Right kidney (tissue), 1 donor: ENCODE results near the gene OTOG.

ENCODE experiments used
- DNase-seq: peaks from one replicate; pipeline ENCODE4 v3.0.0-alpha.2; 2016

OTOG gene

DNA sequence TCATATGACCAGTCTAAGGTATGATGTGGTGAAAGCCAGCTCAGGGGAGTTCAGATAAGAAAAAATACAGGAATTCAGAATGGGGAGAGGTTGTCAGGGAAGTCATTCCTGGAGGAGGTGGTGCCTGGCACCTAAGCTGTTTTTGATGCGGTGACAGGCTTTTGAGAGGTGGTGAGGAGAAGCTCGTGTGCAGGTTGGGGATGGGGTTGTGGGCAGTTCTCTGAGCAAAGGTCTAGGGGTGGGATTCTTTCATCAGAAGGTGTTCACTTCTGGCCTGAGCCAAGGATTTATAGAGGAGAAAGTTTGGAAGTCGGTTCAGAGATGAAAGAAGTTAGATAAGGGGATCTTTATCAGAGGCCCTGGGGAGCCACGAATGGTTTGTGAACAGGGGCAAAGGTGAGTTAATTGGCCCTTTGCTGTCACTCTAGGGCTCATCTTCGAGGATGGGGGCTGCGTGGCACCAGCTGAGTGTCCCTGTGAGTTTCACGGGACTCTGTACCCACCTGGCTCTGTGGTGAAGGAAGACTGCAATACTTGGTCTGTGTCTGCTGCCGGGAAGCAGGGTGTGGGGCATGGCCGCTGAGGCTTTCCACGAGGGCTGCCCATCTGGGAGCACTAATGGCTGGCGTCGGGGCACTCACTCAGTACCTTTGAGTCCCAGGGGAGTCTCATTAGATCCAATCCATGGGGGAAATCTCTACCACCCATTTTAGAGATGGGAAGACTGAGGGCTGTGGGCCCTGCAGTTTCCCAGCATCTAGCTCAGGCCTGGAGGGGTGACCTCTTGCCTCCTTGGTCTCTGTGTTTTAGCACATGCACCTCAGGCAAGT lies 13.4 kb downstream of the OTOG start:
- no peak for DNase-seq

DNA sequence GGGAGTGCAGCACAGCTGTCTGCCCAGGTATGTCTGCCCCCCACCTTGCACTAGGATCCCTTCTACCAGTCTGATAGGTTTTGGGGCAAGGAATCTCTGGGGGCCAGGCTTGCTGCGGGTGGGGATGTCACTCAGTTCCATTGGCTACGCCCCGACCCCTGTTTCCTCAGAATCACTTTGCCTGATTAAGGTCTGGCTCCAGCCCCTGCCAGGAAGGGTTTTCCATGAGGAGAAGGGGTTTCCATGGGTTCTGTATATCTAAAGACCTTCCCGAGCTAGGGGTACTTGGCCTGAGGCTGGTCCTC lies 14.0 kb downstream of the OTOG start:
- DNase-seq: no peak

DNA sequence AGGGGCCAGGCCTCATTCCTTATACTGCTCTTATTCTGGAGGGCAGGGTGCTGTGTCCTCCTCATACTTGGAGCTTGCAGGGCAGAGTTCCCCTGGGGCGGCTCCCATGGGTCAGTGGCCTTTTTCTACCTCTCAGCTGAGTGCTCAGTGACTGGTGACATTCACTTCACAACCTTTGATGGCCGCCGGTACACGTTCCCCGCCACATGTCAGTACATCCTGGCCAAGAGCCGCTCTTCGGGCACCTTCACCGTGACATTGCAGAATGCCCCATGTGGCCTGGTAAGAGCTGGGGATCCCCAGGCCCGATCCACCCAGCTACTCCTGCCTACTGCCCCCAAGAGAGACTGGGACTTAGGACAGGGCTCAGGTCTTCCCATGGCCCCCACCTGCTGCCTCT lies 14.5 kb downstream of the OTOG start:
- no peak for DNase-seq

DNA sequence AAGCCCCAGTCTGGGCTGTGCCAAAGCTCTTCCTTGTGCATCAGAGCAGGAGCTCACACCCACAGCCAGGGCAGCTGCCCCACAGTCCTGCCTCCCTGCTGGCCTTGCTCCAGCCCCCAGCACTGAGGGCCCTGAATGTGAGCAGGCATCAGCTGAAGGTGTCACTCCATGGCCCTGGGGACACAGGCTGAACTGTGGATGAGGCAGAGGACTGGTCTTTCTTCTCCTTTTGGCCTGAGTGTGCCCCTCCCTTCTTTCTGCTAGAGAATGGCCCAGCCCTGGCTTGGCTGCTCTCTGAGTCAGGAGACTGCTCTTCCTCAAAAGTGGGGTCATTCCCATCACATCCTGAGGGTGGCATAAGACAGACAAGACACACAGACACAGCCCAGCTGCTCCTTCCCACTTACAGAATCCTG lies 16.2 kb downstream of the OTOG start:
- no peak for DNase-seq

DNA sequence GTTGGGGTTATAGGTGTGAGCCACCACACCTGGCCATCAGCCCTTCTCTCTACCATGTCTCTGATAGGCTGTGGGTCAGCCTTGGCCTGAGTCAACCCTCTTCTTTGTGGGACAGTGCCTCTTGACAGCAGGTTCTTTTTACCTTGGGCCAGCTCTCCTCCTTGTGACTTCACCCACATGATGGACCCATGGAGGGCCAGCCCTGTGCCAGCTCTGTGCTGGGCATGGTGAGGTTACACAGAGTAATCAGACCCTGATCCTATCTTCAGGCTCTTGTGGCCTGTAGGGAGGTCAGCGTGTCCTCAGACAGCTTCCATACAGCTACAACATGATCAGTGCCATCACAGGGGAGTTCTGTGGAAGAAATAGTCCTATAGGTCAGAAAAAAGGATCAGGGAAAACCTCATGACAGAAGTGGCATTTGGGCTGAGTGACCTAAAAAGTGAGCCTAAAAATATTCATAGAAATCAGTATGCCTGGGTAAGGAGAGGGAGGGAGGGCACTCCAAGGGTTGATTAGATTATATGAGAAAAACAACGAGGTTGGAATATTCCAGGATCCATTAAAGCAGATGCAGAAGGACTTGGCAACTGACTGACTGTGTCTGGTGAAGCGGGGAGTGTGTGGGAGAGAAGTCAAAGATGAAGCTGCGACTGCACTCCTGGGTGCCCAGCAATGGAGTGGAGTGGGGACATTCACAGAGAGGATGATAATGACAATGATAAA lies 17.1 kb downstream of the OTOG start:
- DNase-seq: no peak

DNA sequence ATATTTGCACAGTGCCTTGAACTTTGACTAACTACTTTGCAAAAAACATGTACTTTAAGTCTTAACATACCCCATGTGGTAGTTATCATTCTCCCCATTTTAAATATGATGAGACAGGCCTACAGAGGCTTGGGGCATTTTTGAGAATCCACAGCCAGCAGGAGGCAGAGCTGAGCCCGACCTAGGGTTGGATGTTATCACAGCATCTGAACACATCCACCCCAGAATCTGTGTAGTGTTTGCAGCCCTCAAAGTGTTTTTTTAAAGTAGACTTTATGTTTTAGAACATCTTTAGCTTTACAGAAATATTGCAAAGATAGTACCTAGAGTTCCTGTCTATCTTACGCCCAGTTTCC lies 17.6 kb downstream of the OTOG start:
- DNase-seq: no peak

DNA sequence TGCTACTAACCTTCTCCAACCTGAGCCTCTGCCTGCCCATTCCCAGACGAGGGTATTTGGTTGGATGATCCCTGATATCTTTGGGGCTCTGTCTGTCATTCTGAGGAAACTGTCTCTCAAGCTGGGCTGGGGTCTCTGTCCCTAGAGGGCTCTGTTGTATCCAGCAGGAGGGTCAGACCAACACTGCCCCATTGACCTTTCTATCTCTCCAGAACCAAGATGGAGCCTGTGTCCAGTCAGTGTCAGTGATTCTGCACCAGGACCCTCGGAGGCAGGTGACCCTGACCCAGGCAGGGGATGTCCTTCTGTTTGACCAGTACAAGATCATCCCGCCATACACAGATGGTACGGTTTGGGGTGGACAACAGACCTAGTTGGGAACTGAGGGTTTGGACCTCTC lies 21.9 kb downstream of the OTOG start:
- no peak for DNase-seq

DNA sequence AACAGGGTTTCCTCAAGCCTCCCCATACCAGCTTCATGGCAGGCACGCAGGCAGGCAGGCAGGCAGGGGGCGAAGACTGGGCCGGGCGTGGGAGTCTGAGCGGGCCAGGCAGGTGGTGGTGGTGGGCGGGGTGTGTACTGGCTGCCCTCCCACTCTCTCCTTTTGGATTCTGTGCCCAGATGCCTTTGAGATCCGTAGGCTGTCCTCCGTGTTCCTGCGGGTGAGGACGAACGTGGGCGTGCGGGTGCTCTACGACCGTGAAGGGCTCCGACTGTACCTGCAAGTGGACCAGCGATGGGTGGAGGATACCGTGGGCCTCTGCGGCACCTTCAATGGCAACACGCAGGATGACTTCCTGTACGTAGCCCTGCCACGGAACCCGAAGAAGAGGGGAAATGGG lies 23.0 kb downstream of the OTOG start:
- no peak for DNase-seq

DNA sequence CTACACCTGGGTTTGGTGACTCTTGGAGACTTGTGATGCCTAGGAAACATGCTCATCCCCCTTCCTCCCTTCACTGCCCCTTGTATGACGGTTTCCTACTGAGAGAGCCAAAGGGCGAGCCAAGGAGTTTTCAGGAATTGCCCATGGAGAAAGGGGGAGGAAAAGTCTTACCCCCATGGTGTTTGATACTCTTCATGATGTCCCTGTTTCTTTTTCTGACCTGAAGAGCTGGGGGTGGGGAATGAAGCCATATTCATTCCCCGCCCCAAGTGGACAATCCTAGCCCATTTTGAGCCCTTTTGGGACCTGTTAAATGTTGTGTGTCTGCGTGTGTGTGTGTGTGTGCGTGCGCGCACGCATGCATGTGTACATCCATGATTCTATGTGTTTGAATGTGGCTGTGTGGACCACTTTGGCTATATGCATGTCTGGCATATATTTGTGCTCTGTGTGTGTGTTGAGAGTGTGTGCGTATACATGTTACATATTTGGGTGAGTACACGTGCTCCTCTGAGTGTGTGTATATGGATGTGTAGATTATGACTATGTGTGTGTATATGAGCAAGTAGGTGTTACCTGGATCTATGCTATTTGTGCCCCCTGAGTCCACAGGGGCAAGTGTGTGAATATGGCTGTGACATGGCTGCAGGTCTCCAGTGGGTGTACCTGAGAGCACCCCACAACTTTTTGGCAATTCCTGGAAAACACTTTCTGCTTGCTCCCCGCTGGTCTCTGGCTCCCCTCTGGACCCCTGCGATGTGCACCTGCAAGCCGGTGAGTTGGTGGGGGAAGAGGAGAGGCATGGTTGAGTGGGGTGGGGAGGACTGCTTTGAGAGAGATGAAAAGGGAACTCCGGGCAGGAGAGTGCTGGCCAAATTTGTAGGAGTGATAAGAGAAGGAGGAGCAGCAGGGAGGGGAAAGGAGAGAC lies 24.6 kb downstream of the OTOG start:
- DNase-seq: no peak

DNA sequence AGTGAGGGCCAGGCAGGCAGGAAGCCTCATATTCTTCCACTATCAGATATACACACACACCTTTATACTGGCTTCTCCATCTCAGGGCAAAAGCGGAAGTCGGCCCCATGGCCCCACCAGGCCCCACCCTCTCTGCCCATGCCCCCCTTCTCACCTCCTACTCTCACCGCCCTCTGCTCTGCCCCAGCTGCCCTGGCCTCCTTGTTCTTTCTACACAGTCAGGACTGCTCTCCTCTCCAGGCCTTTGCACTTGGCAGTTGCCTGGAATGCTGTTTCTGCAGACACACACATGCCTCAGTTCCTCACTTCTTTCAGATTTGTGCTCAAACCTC lies 25.3 kb downstream of the OTOG start:
- DNase-seq: no peak

DNA sequence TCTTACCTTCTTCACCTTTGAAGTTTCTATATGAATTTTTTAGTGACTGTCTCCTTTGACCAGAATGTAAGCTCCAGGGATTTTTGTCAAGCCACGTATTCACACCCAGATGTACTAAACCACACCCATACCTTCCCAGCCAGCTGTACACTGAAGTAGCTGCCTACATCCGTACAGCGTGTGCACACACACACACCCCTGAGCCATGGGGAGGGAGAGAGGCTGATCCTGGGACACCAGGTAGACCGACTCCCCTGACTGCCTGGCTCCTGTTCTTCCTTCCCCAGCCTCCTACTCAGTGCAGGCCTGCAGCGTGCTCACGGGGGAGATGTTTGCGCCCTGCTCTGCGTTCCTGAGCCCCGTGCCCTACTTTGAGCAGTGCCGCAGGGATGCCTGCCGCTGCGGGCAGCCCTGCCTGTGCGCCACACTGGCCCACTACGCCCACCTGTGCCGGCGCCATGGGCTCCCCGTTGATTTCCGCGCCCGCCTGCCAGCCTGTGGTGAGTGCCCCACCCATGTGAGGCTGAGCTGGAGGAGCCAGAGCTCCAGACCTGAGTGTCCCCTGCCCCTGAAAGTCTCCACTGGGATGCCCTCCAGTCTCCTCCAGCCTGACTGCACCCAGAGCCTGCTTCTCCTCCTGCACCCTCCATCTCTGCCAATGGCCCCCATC lies 25.9 kb downstream of the OTOG start:
- DNase-seq: no peak

DNA sequence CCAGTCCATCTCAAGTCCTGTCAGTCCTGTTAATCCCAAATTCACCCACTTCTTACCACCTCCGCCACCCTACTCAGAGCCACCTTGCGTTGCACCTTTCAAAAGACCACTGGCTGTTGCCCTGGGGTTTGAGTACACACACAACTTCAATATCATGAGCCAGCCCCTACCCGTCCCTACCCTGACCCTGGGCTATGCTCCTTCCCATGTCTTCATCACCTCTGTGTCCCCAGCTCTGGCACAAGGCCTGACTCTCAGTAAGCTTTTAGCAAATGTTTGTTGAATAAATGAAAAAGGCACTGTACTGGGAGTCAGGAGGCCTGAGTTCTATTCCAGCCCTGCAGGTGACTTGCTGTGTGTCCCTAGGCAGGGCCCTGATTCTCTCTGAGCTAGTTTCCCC lies 26.5 kb downstream of the OTOG start:
- DNase-seq: no peak

DNA sequence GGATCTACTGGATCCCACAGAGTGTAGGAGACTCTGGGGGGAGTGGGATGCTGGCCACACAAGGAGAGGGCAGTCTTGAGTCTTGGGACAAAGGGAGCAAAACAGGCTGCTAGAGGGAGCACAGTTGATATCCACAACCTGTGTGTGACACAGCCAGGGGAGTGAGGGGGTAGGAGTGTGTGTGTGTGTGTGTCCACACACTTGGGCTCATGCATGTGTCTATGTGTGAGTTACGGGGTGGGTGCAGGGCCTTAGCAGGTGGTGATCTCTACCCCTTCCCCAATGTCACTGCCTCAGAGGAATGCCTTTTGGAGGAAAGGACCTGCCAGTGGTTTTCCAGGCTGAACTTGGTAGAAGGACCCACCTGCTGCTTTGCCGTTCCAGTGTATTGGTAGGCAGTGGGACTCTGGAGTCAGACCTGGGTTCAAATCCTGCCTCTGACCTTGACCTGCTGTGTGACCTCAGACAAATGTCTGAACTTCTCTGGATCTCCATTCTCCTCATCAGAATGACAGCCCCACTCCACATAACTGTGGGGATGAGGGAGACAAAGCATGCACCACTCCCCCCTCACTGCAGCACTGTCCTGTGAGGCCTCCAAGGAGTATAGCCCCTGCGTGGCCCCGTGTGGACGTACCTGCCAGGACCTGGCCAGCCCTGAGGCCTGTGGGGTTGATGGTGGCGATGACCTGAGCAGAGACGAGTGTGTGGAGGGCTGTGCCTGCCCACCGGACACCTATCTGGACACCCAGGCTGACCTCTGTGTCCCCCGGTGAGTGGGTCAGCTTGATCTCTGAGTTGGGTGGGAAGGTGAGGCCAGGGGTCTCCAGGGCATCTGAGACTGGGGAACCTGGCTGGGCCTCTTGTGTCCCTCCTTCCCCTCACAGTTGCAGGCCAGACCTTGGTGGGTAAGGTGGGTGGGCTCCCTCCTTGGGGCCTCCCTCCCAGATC lies 27.4 kb downstream of the OTOG start:
- no peak for DNase-seq

DNA sequence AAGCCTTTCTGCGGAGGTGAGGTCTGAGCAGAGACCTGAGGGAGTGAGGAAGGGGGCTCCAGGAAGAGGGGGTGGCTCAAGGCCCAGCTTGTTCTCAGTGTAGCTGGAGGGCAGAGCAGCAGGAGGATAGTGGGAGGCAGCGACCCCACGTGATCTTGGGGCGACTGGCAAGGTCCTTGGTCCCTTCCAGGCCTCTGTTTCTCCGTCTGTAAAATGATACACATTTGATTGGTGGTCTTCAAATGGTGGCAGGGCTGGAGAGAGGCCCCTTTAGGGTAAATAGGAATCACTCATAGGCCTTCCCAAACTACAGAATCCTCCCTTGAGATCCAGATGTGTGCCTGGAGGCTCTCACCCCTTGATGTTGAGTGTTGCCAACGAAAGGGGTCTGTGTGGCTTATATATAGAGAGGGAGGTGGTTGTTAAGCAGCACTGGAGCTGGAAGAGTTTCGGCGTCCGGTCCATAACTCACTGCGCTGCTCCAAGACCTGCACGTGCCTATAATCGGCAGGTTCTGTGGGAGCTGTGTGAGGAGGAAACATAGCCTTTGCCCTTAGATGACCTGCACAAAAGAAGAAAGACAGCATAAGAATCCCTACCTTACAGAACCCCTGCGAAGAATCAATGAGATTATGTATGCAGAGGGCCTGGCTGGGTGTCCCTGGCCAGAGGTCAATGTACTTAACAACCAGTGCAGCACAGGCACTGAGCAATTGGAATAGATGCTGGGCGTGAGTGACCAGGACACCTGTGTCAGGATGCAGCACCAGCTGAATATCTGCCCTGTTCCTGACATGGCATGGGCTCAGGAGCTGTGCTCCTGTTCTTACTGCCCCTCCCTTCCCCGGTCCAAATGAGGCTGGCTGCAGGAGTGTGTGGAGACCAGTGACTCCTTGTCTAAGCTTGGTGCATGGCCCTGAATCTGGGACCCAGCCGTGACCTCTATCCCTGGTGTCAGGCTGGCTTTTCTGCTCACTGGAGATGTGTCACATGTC lies 28.7 kb downstream of the OTOG start:
- DNase-seq: no peak

DNA sequence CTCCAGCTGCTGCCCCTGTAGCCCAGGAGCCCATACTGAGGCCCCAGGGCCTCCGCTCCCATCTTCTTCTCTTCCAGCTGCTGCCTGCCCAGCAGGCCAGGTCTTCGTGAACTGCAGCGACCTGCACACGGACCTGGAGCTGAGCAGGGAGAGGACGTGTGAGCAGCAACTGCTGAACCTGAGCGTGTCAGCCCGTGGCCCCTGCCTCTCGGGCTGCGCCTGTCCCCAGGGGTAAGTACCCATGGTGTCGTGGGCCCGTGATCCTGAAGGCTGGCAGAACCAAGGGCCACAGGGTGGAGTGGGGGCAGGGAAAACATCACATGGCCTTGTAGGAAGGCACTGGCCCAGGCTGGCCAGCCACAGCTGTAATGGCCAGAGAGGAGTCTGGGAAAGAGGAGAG lies 31.2 kb downstream of the OTOG start:
- no peak for DNase-seq

DNA sequence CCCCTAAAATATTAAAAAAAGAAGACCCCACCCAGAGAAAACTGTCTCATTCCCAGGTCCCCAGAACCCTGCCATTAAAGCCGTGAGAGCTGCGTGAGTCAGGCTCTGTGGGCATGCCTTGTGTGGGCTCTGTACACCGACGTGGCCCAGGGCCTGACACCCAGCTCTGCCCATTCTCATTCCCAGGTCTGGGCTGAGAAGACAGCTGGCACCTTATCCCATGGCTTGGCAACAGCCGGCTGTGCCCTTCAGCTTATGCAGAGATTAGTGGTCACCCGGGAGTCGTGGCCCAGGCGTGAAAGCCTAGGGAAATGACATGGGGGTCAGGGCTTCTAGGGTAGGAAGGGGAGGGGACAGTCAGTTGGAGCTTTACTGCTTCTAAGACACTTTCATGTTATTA lies 31.9 kb downstream of the OTOG start:
- DNase-seq: no peak

DNA sequence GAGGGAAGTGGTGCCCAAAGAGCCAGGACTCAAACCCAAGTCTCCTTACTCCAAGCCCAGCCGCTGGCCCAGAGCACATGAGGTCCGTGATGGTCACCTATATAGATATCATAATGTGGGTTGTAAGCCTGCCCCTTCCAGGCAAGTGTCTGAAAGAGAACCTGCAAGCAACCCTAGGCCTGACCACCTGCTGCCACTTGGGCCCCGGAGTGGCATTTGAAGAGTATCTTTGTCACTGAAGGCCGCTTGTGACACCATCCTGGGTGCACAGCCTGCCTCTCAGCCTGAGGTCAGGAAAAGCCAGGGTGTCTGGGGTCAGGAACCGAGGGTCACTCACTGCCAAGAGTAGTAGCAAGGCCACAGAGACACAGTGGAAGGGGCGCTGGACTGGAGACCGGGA lies 32.4 kb downstream of the OTOG start:
- DNase-seq: no peak

DNA sequence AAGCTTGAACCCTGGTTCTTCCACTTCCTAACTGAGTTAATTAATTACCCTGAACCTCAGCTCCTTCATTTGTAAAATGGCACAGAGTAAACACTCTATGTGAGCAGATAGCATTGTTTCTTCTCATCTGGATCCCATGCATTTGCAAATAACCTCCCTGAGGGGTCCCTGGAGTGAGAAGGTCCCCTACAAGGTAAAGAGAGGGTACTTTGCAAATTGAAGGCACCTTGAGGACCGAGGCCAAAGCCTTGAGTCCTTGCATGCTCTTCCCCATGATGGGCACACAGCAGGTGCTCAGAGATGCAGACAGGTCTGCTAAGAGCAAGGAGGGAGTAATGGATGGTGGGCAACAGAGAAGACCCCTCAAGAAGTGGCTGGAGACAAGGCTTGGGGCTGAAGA lies 33.2 kb downstream of the OTOG start:
- DNase-seq: no peak

DNA sequence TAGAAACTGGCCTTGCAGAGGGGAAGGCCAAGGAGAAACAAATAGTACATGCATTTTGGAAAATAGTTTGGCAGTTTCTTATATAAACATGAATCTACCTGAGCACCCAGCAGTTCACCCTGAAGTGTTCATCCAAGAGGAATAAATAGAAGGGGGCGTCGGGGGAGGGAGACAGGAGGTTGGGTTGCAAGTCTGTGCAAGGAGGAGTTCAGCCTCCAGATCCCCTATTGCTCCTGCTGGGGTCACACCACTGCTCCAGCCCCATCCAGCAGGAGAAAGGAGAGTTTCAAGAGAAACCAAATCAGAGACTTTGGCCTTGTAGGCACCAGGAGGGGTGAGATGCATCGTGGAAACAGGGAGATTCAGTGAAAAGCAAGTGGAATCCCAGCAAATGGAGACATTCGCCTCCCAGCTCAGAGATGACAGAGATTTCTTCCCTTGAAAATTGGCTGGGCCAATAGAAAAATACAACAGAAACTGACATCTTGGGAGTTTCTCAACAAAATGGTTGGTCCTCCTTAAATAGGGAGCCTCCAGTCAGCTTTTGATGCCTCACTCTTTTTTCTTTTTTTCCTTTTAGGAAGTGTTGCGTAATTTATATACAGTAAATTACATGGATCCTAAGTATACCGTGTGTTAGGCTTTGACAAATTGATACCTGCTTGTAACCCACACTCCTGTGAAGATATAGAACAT lies 34.1 kb downstream of the OTOG start:
- DNase-seq: no peak

DNA sequence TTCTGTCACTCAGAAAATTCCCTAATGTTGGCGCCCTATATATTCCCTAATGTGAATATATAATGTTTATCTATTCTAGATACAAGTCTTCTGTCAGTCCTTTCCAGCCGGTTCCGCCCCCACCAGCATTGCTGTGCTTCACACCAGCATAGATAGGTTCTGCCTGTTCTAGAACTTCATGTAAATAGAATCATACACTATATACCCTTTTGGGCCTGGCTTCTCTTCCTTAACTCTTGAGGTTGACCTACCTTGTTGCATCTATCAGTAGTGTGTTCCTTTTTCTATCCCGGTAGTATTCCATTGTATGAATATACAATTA lies 34.6 kb downstream of the OTOG start:
- DNase-seq: no peak
